Heart right ventricle (tissue), 16 donors: ENCODE measurements around the gene ITPKB. TPM values are rescaled to one million over a fixed set of nuclear protein-coding genes. Genes with fewer than 3 reads are reported as not detected.

Source experiments
- ATAC-seq, 8 donors: fragments of 200-7000 bp; cut with Tn5 transposase; one replicate each; pipeline ENCODE4 v1.9.1; 2020; ENCODE audit warnings: mild to moderate bottlenecking in 8 of 8, moderate library complexity in 8 of 8, moderate number of reproducible peaks in 1 of 8
- DNase-seq, 2 donors: peaks; one replicate each; pipeline ENCODE4 v3.0.0-alpha.2; 2020
- H3K27ac ChIP-seq, 10 donors: fragments of 200-600 bp; sonication (generic) in 2 of 10; one replicate each; pipeline versions ENCODE4 v1.5.0 to v1.8.0; 2020 to 2022; ENCODE audit warnings: mild to moderate bottlenecking in 3 of 10
- H3K27me3 ChIP-seq, 7 donors: fragments of 200-600 bp; one replicate each; pipeline ENCODE4 v1.8.0; 2021 to 2022; ENCODE audit warnings: mild to moderate bottlenecking in 2 of 7
- H3K36me3 ChIP-seq, 9 donors: fragments of 200-600 bp; sonication (generic) in 1 of 9; one replicate each; pipeline versions ENCODE4 v1.5.0 to v1.8.0; 2020 to 2022; ENCODE audit warnings: mild to moderate bottlenecking in 2 of 9
- H3K4me1 ChIP-seq, 9 donors: fragments of 200-600 bp; sonication (generic) in 1 of 9; one replicate each; pipeline versions ENCODE4 v1.5.0 to v1.8.0; 2020 to 2022; ENCODE audit warnings: mild to moderate bottlenecking in 4 of 9
- H3K4me3 ChIP-seq, 10 donors: fragments of 200-600 bp; sonication (generic) in 2 of 10; one replicate each; pipeline versions ENCODE4 v1.5.0 to v1.8.0; 2020 to 2022; ENCODE audit warnings: mild to moderate bottlenecking in 7 of 10, moderate library complexity in 2 of 10
- H3K9me3 ChIP-seq, 11 donors: fragments of 200-600 bp in 10 of 11; sonication (generic) in 2 of 11; one replicate each; pipeline versions ENCODE4 v1.5.0 to v1.8.0; 2013 to 2022; ENCODE audit warnings: mild to moderate bottlenecking in 2 of 11, control low read depth in 1 of 11, moderate library complexity in 1 of 11
- WGBS, 2 donors: extraction: QIAGEN DNeasy Blood & Tissue Kit; methylation state at CpG; one replicate each; pipeline ENCODE4 v1.1.7; 2013; ENCODE audit warnings: inconsistent platforms in 1 of 2; 5-methylcytosine and 5-hydroxymethylcytosine counted together
- intact Hi-C, 10 donors: fragments of 100-400 bp; cut with DNase I; formaldehyde crosslinking; loops; one replicate each; pipeline versions ENCODE4 v1.11.1 to v1.14.2; 2022
- polyA plus RNA-seq, 2 donors: library from polyadenylated mRNA; stranded (reverse); fragments of 200-250 nt; gene quantifications; one replicate each; pipeline ENCODE4 v1.2.3, GENCODE V29; 2013
- total RNA-seq, 10 donors: library from RNA; stranded (reverse); fragmentation: NEBNext Ultra II Directional in 3 of 10; extraction: Animal tissue kit (Norgen Biotek cat#: 25700) in 3 of 10; gene quantifications; one replicate each; pipeline versions ENCODE4 v1.2.1 to v1.2.4, GENCODE V29; 2021 to 2023
- TF ChIP-seq, protein P1 (sequence below), 9 donors: fragments of 200-600 bp; sonication (generic) in 2 of 9; IDR thresholded peaks; one replicate each; pipeline versions ENCODE4 v1.5.0 to v1.8.0; 2021 to 2022; ENCODE audit warnings: antibody characterized with exemption in 9 of 9, mild to moderate bottlenecking in 5 of 9, moderate library complexity in 1 of 9
- donor health status: Arrhythmogenic right ventricular cardiomyopathy.
- donor health status: ischemic (EF 13 %, LVEDD 7.1; RV severe dilation, severe dysfunction).
- donor health status: healthy with polysubstance abuse.
- donor health status: DM: no; HTN: yes; CAD: no.
- donor health status: DM: no; HTN: no; CAD: no.
- donor health status: ischemic (EF 25% LVEDD 6.9; RV normal size, moderate dysfunction).
- donor health status: ischemic (EF 25% LVEDD 5.7; RV mildly dilated, moderate dysfunction).
- donor health status: healthy.
- donor health status: DM: yes; HTN: yes; CAD: no.
- donor health status: Ischemic cardiomyopathy.
- donor health status: ischemic (EF 35%, LVEDD 5.7; RV mildly dilated, moderate dysfunction).
- donor health status: nonischemic (EF 11% LVEDD 7.7; RV severe dilation, severe dysfunction).
- donor health status: DM: yes; HTN: yes; CAD: no.
- donor health status: PGD.
- donor health status: ischemic (EF 29% LVEDD 5.4; RV normal size, mild dysfunction).
- donor health status: nonischemic (EF 23%, LVEDD 6.1; RV moderate dilation, normal function).

Gene ITPKB
- total and polyA plus RNA-seq, 12 donors: 4.5 to 30.5 (median 16.1) TPM

DNA sequence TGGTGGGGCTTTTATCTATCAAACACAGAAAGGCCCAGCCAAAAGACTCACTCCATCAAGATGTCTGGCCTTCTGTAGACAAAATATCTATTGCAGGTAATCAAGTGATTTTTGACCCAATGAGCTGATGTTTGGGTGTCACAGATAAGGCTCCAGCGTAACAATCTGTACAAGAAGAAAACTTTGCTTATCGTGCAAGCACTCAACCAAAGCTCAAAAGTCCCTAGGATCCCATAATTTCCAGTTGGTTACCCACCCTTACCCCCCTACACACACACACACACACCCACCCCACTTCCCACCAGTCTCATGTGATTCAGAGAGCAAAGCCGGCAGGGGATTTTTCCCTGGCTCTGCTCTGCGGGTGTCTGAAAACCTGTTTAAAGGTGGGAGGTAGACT, 5.8 kb downstream of the ITPKB start:
- Histone ChIP-seq H3K27ac (peak overlapping the region in 7 of 10 donors; percentile 21 to 97 (median 91)), H3K4me1 (peaks cover 4 to 87% (median 73%) of the 10 kb centered on the region in 9 donors), H3K27me3 (no peaks in the 10 kb centered on the region), H3K9me3 (no peaks in the 10 kb centered on the region), H3K4me3 (peak overlapping the region in 9 of 10 donors; percentile 11 to 98 (median 75)), H3K36me3 (peaks cover 0 to 61% (median 3%) of the 10 kb centered on the region in 9 donors)
- ATAC-seq (no peak), DNase-seq (no peak)
- 58 to 72% methylated on average over 4 of the region's 4 CpGs for WGBS, 2 donors
- intact Hi-C loops: loop anchor here in 4 of 10 donors (10.0 kb wide), 3 partner anchors 79 to 99 kb away; no protein-coding TSS in a partner anchor
- TF ChIP-seq, protein P1, sequence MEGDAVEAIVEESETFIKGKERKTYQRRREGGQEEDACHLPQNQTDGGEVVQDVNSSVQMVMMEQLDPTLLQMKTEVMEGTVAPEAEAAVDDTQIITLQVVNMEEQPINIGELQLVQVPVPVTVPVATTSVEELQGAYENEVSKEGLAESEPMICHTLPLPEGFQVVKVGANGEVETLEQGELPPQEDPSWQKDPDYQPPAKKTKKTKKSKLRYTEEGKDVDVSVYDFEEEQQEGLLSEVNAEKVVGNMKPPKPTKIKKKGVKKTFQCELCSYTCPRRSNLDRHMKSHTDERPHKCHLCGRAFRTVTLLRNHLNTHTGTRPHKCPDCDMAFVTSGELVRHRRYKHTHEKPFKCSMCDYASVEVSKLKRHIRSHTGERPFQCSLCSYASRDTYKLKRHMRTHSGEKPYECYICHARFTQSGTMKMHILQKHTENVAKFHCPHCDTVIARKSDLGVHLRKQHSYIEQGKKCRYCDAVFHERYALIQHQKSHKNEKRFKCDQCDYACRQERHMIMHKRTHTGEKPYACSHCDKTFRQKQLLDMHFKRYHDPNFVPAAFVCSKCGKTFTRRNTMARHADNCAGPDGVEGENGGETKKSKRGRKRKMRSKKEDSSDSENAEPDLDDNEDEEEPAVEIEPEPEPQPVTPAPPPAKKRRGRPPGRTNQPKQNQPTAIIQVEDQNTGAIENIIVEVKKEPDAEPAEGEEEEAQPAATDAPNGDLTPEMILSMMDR (IDR thresholded peaks at IDR 0.05): no peak

- no peaks in the 10 kb centered on the region for H3K9me3 ChIP-seq
- DNase-seq (no peak), ATAC-seq (peak in 1 of 8 donors; percentile 1)
- intact Hi-C loops: loop anchor here in 4 of 10 donors (10.0 kb wide), 3 partner anchors 78 to 98 kb away; no protein-coding TSS in a partner anchor
- peaks cover 4 to 91% (median 75%) of the 10 kb centered on the region in 9 donors for H3K4me1 ChIP-seq
- no peaks in the 10 kb centered on the region for H3K27me3 ChIP-seq
- 51 to 69% methylated on average over 4 of the region's 4 CpGs for WGBS, 2 donors
- TF ChIP-seq, protein P1 (IDR thresholded peaks at IDR 0.05): peak in 1 of 9 donors; percentile 12
- H3K27ac ChIP-seq: peak overlapping the region in 7 of 10 donors; percentile 13 to 97 (median 91)
- peak overlapping the region in 8 of 10 donors; percentile 54 to 98 (median 84) for H3K4me3 ChIP-seq
- peaks cover 0 to 66% (median 3%) of the 10 kb centered on the region in 9 donors for H3K36me3 ChIP-seq
These were observed 6.2 kb downstream of the ITPKB start for GRCh38 chr1:226732856-226733291.

- Histone ChIP-seq H3K9me3 (no peaks in the 10 kb centered on the region), H3K27ac (peak overlapping the region in 6 of 10 donors; percentile 13 to 97 (median 46)), H3K36me3 (peaks cover 0 to 66% (median 3%) of the 10 kb centered on the region in 9 donors), H3K4me1 (peaks cover 0 to 100% (median 76%) of the 10 kb centered on the region in 9 donors), H3K4me3 (peak overlapping the region in 7 of 10 donors; percentile 5 to 97 (median 72)), H3K27me3 (no peaks in the 10 kb centered on the region)
- ATAC-seq (no peak), DNase-seq (no peak)
- TF ChIP-seq, protein P1 (IDR thresholded peaks at IDR 0.05): no peak
- 59 to 71% methylated on average over 3 of the region's 3 CpGs for WGBS, 2 donors
- intact Hi-C loops: loop anchor here in 4 of 10 donors (10.0 kb wide), 3 partner anchors 77 to 97 kb away; no protein-coding TSS in a partner anchor
These were observed 7.7 kb downstream of the ITPKB start for GRCh38 chr1:226731257-226731893.

DNA sequence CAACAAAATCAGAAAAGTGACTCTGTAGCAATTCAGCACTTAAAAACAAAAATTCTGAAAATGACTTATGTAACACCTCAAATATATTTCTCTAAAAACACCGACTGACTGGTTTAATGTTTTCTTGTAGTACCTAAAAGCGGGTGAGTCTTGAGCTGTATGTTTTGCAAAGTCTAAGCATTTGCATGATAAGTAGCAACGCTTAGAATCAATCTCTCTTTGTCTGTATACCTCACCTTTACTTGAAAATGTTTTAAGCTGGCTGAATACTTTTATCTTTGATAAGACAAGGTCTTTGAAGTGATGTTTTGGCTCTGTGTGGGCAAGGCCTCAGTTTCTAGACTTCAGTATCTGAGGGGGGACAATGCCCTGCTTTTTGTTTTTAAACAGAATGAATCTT, 8.2 kb downstream of the ITPKB start:
- peak overlapping the region in 5 of 10 donors; percentile 18 to 97 (median 46) for H3K27ac ChIP-seq
- no peak for ATAC-seq
- no peaks in the 10 kb centered on the region for H3K27me3 ChIP-seq
- H3K4me3 ChIP-seq: peak overlapping the region in 4 of 10 donors; percentile 72 to 97 (median 84)
- no peak for DNase-seq
- TF ChIP-seq, protein P1 (IDR thresholded peaks at IDR 0.05): no peak
- 57 to 74% methylated on average over 3 of the region's 3 CpGs for WGBS, 2 donors
- peaks cover 0 to 100% (median 76%) of the 10 kb centered on the region in 9 donors for H3K4me1 ChIP-seq
- H3K36me3 ChIP-seq: peaks cover 0 to 62% (median 2%) of the 10 kb centered on the region in 9 donors
- H3K9me3 ChIP-seq: no peaks in the 10 kb centered on the region
- intact Hi-C loops: loop anchor here in 4 of 10 donors (10.0 kb wide), 3 partner anchors 76 to 96 kb away; no protein-coding TSS in a partner anchor
